HG03457 (cell line): ENCODE results near the gene HOXC12.

Experiments used
- ATAC-seq: cut with Tn5 transposase; IDR thresholded peaks from one replicate; pipeline ENCODE4 v1.9.1; 2021; ENCODE audit warnings: moderate number of reproducible peaks; ENCODE audit not compliant: unreplicated experiment

The HOXC12 gene

GRCh38 chr12:53982648-53983567 lies 28.2 kb downstream of the HOXC12 start:
- no peak for ATAC-seq

- ATAC-seq: no peak
Measured at GRCh38 chr12:53983568-53983949, 28.9 kb downstream of the HOXC12 start.

- ATAC-seq: no peak
Measured at GRCh38 chr12:53983950-53984572, 29.4 kb downstream of the HOXC12 start.

- no peak for ATAC-seq
Measured at GRCh38 chr12:53984901-53985691, 30.4 kb downstream of the HOXC12 start, which contains the start of gene HOXC10. TSS of gene HOXC10 (plus strand) at chr12:53985146. CDS start at chr12:53985260, 114 bp downstream.

GRCh38 chr12:53985692-53985993 lies 30.9 kb downstream of the HOXC12 start:
- no peak for ATAC-seq

GRCh38 chr12:53985994-53986685 lies 31.4 kb downstream of the HOXC12 start:
- ATAC-seq: no peak

- no peak for ATAC-seq
Measured at GRCh38 chr12:53986686-53987483, 32.2 kb downstream of the HOXC12 start.

- ATAC-seq: no peak
Measured at GRCh38 chr12:53987787-53988230, 33.1 kb downstream of the HOXC12 start.

- no peak for ATAC-seq
Measured at GRCh38 chr12:53988541-53989226, 34.0 kb downstream of the HOXC12 start.

GRCh38 chr12:53989227-53990113 lies 34.8 kb downstream of the HOXC12 start:
- ATAC-seq: no peak

GRCh38 chr12:53990311-53991076 lies 35.8 kb downstream of the HOXC12 start:
- ATAC-seq: no peak

- no peak for ATAC-seq
Measured at GRCh38 chr12:53991077-53991460, 36.4 kb downstream of the HOXC12 start.

- ATAC-seq: no peak
Measured at GRCh38 chr12:53992377-53992889, 37.7 kb downstream of the HOXC12 start.

- no peak for ATAC-seq
Measured at GRCh38 chr12:53993162-53994008, 38.7 kb downstream of the HOXC12 start.

- ATAC-seq: no peak
Measured at GRCh38 chr12:53994009-53994263, 39.2 kb downstream of the HOXC12 start.

- ATAC-seq: no peak
Measured at GRCh38 chr12:53994264-53995001, 39.7 kb downstream of the HOXC12 start.
